ENCODE results near the gene UNC50.

- no peak for TF ChIP-seq CTCF (IDR thresholded peaks at IDR 0.05)
- no peak for TF ChIP-seq POLR2AphosphoS5 (IDR thresholded peaks at IDR 0.05)
- TF ChIP-seq POLR2A (IDR thresholded peaks at IDR 0.05): no peak
- no peak for TF ChIP-seq EP300 (IDR thresholded peaks at IDR 0.05)
These were observed 27.6 kb upstream of the UNC50 start for GRCh38 chr2:98580656-98581284.

All from sigmoid colon (tissue), 4 donors.